ENCODE data around the gene NPAS3.

- TF ChIP-seq, protein P1, sequence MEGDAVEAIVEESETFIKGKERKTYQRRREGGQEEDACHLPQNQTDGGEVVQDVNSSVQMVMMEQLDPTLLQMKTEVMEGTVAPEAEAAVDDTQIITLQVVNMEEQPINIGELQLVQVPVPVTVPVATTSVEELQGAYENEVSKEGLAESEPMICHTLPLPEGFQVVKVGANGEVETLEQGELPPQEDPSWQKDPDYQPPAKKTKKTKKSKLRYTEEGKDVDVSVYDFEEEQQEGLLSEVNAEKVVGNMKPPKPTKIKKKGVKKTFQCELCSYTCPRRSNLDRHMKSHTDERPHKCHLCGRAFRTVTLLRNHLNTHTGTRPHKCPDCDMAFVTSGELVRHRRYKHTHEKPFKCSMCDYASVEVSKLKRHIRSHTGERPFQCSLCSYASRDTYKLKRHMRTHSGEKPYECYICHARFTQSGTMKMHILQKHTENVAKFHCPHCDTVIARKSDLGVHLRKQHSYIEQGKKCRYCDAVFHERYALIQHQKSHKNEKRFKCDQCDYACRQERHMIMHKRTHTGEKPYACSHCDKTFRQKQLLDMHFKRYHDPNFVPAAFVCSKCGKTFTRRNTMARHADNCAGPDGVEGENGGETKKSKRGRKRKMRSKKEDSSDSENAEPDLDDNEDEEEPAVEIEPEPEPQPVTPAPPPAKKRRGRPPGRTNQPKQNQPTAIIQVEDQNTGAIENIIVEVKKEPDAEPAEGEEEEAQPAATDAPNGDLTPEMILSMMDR (IDR thresholded peaks at IDR 0.05; ENCODE audit: low read length), result no peak
- TF ChIP-seq EZH2 (optimal IDR thresholded peaks at IDR 0.05; ENCODE audit: low read depth, low read length) (no peak), EZH2phosphoT487 (IDR thresholded peaks at IDR 0.05; ENCODE audit: low read length) (no peak)
Observed at GRCh38 chr14:33764876-33765650, 826.4 kb downstream of the NPAS3 start.
